GDM1 (cell line): ENCODE data around the gene RARB.

Experiments
- DNase-seq: peaks from one replicate; lab custom pipeline; 2025; lab: John Stamatoyannopoulos, UW

RARB gene

GRCh38 chr3:25427942-25428788 lies at the start of gene RARB:
RARB (plus strand) TSS chr3:25428263; CDS start chr3:25428732, 469 bp downstream.
- DNase-seq = no peak

GRCh38 chr3:25378786-25379311 lies 49.2 kb upstream of the RARB start:
- no peak for DNase-seq

GRCh38 chr3:25380222-25380739 lies 47.8 kb upstream of the RARB start:
- DNase-seq = no peak

- no peak for DNase-seq
Measured at GRCh38 chr3:25381083-25381482, 47.0 kb upstream of the RARB start.

- DNase-seq = no peak
Measured at GRCh38 chr3:25384471-25384870, 43.6 kb upstream of the RARB start.

GRCh38 chr3:25385807-25386460 lies 42.1 kb upstream of the RARB start:
- DNase-seq = no peak

GRCh38 chr3:25386686-25387255 lies 41.3 kb upstream of the RARB start:
- DNase-seq = no peak

GRCh38 chr3:25390605-25391004 lies 37.5 kb upstream of the RARB start:
- no peak for DNase-seq

- no peak for DNase-seq
Measured at GRCh38 chr3:25396251-25396650, 31.8 kb upstream of the RARB start.

GRCh38 chr3:25396686-25397085 lies 31.4 kb upstream of the RARB start:
- DNase-seq = no peak

- no peak for DNase-seq
Measured at GRCh38 chr3:25397150-25397549, 30.9 kb upstream of the RARB start.

GRCh38 chr3:25400587-25400986 lies 27.5 kb upstream of the RARB start:
- no peak for DNase-seq

- DNase-seq = no peak
Measured at GRCh38 chr3:25403968-25404367, 24.1 kb upstream of the RARB start.

- no peak for DNase-seq
Measured at GRCh38 chr3:25404569-25404968, 23.5 kb upstream of the RARB start.

- DNase-seq = no peak
Measured at GRCh38 chr3:25405335-25405734, 22.7 kb upstream of the RARB start.

GRCh38 chr3:25410703-25411102 lies 17.4 kb upstream of the RARB start:
- no peak for DNase-seq

- DNase-seq = no peak
Measured at GRCh38 chr3:25412269-25412668, 15.8 kb upstream of the RARB start.

GRCh38 chr3:25416176-25416575 lies 11.9 kb upstream of the RARB start:
- no peak for DNase-seq

GRCh38 chr3:25418596-25418995 lies 9.5 kb upstream of the RARB start:
- no peak for DNase-seq

- DNase-seq = no peak
Measured at GRCh38 chr3:25419251-25419650, 8.8 kb upstream of the RARB start.

- no peak for DNase-seq
Measured at GRCh38 chr3:25420147-25420546, 7.9 kb upstream of the RARB start.

- DNase-seq = no peak
Measured at GRCh38 chr3:25420885-25421284, 7.2 kb upstream of the RARB start.

- no peak for DNase-seq
Measured at GRCh38 chr3:25421747-25422146, 6.3 kb upstream of the RARB start.
